ENCODE results near the gene GRIFIN.

DNA sequence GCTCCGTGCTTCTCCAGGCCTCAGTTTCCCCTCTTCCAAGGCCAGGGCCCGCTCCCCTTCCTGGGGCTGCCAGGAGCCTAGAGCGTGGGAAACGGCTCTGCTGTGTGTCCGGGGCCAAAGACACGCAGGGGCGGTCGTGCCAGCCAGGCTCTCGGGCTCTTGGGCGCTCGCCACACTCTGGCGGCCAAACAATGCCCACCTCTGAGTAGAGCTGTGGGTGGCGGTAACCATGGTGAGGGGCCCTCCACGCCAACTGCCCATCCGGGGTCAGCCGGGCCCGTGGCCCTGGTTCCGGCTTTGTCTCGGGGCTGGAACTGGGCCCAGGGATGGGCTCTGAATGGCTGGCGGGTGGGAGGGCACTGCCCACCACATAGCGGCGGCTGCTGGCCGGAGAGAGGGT, 16.0 kb downstream of the GRIFIN start:
- TF ChIP-seq EZH2phosphoT487 (IDR thresholded peaks at IDR 0.05; ENCODE audit: borderline replicate concordance, low read depth) (no peak), JUND (IDR thresholded peaks at IDR 0.05) (no peak)
- TF ChIP-seq, protein P1, sequence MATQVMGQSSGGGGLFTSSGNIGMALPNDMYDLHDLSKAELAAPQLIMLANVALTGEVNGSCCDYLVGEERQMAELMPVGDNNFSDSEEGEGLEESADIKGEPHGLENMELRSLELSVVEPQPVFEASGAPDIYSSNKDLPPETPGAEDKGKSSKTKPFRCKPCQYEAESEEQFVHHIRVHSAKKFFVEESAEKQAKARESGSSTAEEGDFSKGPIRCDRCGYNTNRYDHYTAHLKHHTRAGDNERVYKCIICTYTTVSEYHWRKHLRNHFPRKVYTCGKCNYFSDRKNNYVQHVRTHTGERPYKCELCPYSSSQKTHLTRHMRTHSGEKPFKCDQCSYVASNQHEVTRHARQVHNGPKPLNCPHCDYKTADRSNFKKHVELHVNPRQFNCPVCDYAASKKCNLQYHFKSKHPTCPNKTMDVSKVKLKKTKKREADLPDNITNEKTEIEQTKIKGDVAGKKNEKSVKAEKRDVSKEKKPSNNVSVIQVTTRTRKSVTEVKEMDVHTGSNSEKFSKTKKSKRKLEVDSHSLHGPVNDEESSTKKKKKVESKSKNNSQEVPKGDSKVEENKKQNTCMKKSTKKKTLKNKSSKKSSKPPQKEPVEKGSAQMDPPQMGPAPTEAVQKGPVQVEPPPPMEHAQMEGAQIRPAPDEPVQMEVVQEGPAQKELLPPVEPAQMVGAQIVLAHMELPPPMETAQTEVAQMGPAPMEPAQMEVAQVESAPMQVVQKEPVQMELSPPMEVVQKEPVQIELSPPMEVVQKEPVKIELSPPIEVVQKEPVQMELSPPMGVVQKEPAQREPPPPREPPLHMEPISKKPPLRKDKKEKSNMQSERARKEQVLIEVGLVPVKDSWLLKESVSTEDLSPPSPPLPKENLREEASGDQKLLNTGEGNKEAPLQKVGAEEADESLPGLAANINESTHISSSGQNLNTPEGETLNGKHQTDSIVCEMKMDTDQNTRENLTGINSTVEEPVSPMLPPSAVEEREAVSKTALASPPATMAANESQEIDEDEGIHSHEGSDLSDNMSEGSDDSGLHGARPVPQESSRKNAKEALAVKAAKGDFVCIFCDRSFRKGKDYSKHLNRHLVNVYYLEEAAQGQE (IDR thresholded peaks at IDR 0.05; ENCODE audit: low read depth, low read length): no peak
- TF ChIP-seq, protein P2, sequence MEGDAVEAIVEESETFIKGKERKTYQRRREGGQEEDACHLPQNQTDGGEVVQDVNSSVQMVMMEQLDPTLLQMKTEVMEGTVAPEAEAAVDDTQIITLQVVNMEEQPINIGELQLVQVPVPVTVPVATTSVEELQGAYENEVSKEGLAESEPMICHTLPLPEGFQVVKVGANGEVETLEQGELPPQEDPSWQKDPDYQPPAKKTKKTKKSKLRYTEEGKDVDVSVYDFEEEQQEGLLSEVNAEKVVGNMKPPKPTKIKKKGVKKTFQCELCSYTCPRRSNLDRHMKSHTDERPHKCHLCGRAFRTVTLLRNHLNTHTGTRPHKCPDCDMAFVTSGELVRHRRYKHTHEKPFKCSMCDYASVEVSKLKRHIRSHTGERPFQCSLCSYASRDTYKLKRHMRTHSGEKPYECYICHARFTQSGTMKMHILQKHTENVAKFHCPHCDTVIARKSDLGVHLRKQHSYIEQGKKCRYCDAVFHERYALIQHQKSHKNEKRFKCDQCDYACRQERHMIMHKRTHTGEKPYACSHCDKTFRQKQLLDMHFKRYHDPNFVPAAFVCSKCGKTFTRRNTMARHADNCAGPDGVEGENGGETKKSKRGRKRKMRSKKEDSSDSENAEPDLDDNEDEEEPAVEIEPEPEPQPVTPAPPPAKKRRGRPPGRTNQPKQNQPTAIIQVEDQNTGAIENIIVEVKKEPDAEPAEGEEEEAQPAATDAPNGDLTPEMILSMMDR (IDR thresholded peaks at IDR 0.05): no peak
- TF ChIP-seq, protein P3, sequence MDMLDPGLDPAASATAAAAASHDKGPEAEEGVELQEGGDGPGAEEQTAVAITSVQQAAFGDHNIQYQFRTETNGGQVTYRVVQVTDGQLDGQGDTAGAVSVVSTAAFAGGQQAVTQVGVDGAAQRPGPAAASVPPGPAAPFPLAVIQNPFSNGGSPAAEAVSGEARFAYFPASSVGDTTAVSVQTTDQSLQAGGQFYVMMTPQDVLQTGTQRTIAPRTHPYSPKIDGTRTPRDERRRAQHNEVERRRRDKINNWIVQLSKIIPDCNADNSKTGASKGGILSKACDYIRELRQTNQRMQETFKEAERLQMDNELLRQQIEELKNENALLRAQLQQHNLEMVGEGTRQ (IDR thresholded peaks at IDR 0.05; ENCODE audit: borderline replicate concordance, low read depth, low read length): no peak

Data from SK-N-SH (cell line).